SK-N-SH (cell line): Measurements from ENCODE around the gene COL24A1.

Source experiments
- CHD2 ChIP-seq: fragments of 150-350 bp; IDR thresholded peaks from 2 replicates; pipeline ENCODE4 v1.6.1; 2018; ENCODE audit warnings: low read length; ENCODE audit not compliant: partially characterized antibody
- CTCF ChIP-seq: fragments of 200-600 bp; sonication (generic); IDR thresholded peaks from 2 replicates; pipeline ENCODE4 v1.6.1; 2017; ENCODE audit warnings: antibody characterized with exemption, mild to moderate bottlenecking, moderate library complexity
- EP300 ChIP-seq, 2 experiments: IDR thresholded peaks; 2 replicates each; pipeline versions ENCODE4 v1.4.0 to v1.6.1; 2012; ENCODE audit warnings: borderline replicate concordance in 1 of 2, low read depth in 1 of 2, low read length in 1 of 2
- FOXM1 ChIP-seq: IDR thresholded peaks from 2 replicates; pipeline ENCODE4 v1.4.0; 2012; ENCODE audit warnings: low read depth, mild to moderate bottlenecking
- JUND ChIP-seq: IDR thresholded peaks from 2 replicates; pipeline ENCODE4 v1.4.0; 2012
- POLR2AphosphoS5 ChIP-seq: IDR thresholded peaks from 2 replicates; pipeline ENCODE4 v1.6.1; 2012; ENCODE audit warnings: low read depth, low read length
- RAD21 ChIP-seq: IDR thresholded peaks from 2 replicates; pipeline ENCODE4 v1.6.1; 2012; ENCODE audit warnings: mild to moderate bottlenecking, low read length
- TAF1 ChIP-seq: IDR thresholded peaks from 2 replicates; pipeline ENCODE4 v1.6.1; 2012; ENCODE audit warnings: low read depth, mild to moderate bottlenecking, low read length, moderate library complexity, borderline replicate concordance
- YY1 ChIP-seq: IDR thresholded peaks from 2 replicates; pipeline ENCODE4 v1.4.0; 2012; ENCODE audit warnings: low read depth, mild to moderate bottlenecking
- TF ChIP-seq, protein P1 (sequence below): IDR thresholded peaks from 2 replicates; pipeline ENCODE4 v1.4.0; 2012; ENCODE audit warnings: low read depth, borderline replicate concordance
- TF ChIP-seq, protein P2 (sequence below): fragments of 150-350 bp; IDR thresholded peaks from 2 replicates; pipeline ENCODE4 v1.6.1; 2016; ENCODE audit warnings: mild to moderate bottlenecking, low read depth, low read length

DNA sequence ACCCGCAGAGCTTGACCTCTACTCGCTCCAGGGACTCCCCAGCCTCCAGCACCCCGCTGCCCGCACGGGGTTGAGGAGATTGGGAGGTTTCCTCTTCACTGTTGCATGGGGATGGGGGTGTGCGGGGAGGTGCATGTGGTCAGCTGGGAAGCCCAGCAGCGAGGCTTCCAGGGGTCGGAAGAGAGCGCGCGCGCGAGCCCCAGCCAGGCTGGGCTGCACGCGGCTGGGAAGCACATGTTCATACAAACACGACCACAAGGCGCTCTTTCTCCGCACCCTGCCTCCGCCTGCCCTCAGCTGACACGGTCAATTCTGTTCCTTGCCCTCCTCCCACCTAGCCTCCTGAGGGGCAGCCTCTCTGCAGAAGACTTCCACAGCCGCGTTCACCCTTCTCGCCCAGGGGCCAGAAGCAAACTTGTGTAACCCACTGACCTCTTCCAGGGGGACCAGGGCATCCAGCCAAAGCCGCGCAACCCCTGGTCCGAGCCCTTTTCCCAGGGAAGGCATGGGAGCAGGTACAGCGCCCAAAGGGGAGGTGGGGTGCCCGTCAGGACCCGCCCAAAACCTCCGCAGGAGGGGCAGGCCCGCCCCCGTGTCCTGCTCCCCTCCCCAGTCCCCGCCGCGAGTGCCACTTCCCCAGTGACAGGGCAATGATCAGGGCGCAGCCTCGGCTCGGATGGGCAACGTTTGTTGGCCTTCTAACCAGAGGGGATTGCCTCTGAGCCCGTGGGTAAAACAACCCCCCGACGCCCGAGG, 1.3 kb downstream of the COL24A1 start:
- TF ChIP-seq CTCF, result no peak
- no peak for TF ChIP-seq CHD2
- TF ChIP-seq, protein P1, sequence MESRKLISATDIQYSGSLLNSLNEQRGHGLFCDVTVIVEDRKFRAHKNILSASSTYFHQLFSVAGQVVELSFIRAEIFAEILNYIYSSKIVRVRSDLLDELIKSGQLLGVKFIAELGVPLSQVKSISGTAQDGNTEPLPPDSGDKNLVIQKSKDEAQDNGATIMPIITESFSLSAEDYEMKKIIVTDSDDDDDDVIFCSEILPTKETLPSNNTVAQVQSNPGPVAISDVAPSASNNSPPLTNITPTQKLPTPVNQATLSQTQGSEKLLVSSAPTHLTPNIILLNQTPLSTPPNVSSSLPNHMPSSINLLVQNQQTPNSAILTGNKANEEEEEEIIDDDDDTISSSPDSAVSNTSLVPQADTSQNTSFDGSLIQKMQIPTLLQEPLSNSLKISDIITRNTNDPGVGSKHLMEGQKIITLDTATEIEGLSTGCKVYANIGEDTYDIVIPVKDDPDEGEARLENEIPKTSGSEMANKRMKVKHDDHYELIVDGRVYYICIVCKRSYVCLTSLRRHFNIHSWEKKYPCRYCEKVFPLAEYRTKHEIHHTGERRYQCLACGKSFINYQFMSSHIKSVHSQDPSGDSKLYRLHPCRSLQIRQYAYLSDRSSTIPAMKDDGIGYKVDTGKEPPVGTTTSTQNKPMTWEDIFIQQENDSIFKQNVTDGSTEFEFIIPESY, result no peak
- no peak for TF ChIP-seq EP300 (IDR thresholded peaks at IDR 0.05; ENCODE audit: borderline replicate concordance in 1 of 2, low read depth in 1 of 2, low read length in 1 of 2)
- no peak for TF ChIP-seq YY1
- no peak for TF ChIP-seq POLR2AphosphoS5
- no peak for TF ChIP-seq RAD21
- TF ChIP-seq TAF1, result no peak
- TF ChIP-seq, protein P2, sequence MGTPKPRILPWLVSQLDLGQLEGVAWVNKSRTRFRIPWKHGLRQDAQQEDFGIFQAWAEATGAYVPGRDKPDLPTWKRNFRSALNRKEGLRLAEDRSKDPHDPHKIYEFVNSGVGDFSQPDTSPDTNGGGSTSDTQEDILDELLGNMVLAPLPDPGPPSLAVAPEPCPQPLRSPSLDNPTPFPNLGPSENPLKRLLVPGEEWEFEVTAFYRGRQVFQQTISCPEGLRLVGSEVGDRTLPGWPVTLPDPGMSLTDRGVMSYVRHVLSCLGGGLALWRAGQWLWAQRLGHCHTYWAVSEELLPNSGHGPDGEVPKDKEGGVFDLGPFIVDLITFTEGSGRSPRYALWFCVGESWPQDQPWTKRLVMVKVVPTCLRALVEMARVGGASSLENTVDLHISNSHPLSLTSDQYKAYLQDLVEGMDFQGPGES, result no peak
- no peak for TF ChIP-seq JUND
- TF ChIP-seq FOXM1, result no peak
